ENCODE results near the gene NINL. TPM values are rescaled to one million over a fixed set of nuclear protein-coding genes. Genes with fewer than 3 reads are reported as not detected.

Gene NINL
- total and polyA plus RNA-seq, 4 donors: 1.9 to 3.6 (median 2.8) TPM

DNA sequence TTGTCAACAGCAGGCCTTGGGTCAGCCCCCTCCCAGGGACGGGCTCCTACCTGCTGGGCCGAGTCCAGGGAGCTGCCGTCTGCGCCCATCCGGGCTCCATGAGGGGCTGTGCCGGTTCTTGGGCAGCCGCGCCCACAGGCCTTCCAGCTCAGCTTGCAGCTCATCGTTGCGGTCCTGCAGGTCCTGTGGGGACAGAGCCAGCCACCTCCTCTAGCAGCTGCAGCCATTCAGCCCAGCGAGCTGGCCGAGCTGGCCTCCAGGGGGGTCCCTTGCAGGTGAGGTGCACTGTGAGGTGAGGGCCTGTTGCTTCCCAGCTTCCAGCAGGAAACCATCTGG lies 103.4 kb downstream of the NINL start:
- H3K27ac ChIP-seq (ENCODE audit: low read depth in 1 of 2, low read length in 2 of 2): no peak overlapping the region
- H3K36me3 ChIP-seq (ENCODE audit: control insufficient read depth in 4 of 4, insufficient read depth in 3 of 4, low read depth in 1 of 4, low read length in 3 of 4): peaks cover 0 to 32% (median 13%) of the 10 kb centered on the region in 4 donors
- no peak for DNase-seq (ENCODE audit: low spot score)
- H3K27me3 ChIP-seq (ENCODE audit: control insufficient read depth in 4 of 4, insufficient read depth in 4 of 4, low read length in 3 of 4): no peaks in the 10 kb centered on the region
- no peaks in the 10 kb centered on the region for H3K4me1 ChIP-seq (ENCODE audit: control insufficient read depth in 4 of 4, insufficient read depth in 4 of 4, low read length in 3 of 4)
- TF ChIP-seq FOXA2 (IDR thresholded peaks at IDR 0.05) (no peak), HNF4A (conservative IDR thresholded peaks at IDR 0.05) (no peak), EGR1 (IDR thresholded peaks at IDR 0.05; ENCODE audit: low read depth in 2 of 2) (no peak), YY1 (IDR thresholded peaks at IDR 0.05) (no peak), RXRA (IDR thresholded peaks at IDR 0.05) (no peak), FOXA1 (IDR thresholded peaks at IDR 0.05) (no peak), NR2F2 (IDR thresholded peaks at IDR 0.05) (no peak)
- TF ChIP-seq, protein P1, sequence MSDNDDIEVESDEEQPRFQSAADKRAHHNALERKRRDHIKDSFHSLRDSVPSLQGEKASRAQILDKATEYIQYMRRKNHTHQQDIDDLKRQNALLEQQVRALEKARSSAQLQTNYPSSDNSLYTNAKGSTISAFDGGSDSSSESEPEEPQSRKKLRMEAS (IDR thresholded peaks at IDR 0.05): no peak
- no peak overlapping the region for H3K4me3 ChIP-seq (ENCODE audit: low read depth in 1 of 3, low read length in 3 of 3)
- H3K9ac ChIP-seq (ENCODE audit: low read depth in 1 of 2, low read length in 2 of 2): no peak overlapping the region
- no peaks in the 10 kb centered on the region for H3K9me3 ChIP-seq (ENCODE audit: control insufficient read depth in 4 of 4, low read length in 3 of 4)
- 94% methylated on average over 12 of the region's 12 CpGs for WGBS

- H3K36me3 ChIP-seq (ENCODE audit: control insufficient read depth in 4 of 4, insufficient read depth in 3 of 4, low read depth in 1 of 4, low read length in 3 of 4): peaks cover 0 to 37% (median 13%) of the 10 kb centered on the region in 4 donors
- H3K4me1 ChIP-seq (ENCODE audit: control insufficient read depth in 4 of 4, insufficient read depth in 4 of 4, low read length in 3 of 4): no peaks in the 10 kb centered on the region
- no peak for DNase-seq (ENCODE audit: low spot score)
- H3K9ac ChIP-seq (ENCODE audit: low read depth in 1 of 2, low read length in 2 of 2): no peak overlapping the region
- no peaks in the 10 kb centered on the region for H3K9me3 ChIP-seq (ENCODE audit: control insufficient read depth in 4 of 4, low read length in 3 of 4)
- no peak overlapping the region for H3K27ac ChIP-seq (ENCODE audit: low read depth in 1 of 2, low read length in 2 of 2)
- H3K4me3 ChIP-seq (ENCODE audit: low read depth in 1 of 3, low read length in 3 of 3): no peak overlapping the region
- TF ChIP-seq HNF4G (IDR thresholded peaks at IDR 0.05) (no peak), FOXA2 (IDR thresholded peaks at IDR 0.05) (no peak), RXRA (IDR thresholded peaks at IDR 0.05) (no peak), REST (IDR thresholded peaks at IDR 0.05) (no peak), NR2F2 (IDR thresholded peaks at IDR 0.05) (no peak), YY1 (IDR thresholded peaks at IDR 0.05) (no peak), TAF1 (conservative IDR thresholded peaks at IDR 0.05) (no peak), JUND (IDR thresholded peaks at IDR 0.05) (no peak), FOXA1 (IDR thresholded peaks at IDR 0.05) (no peak), EGR1 (IDR thresholded peaks at IDR 0.05; ENCODE audit: low read depth in 2 of 2) (no peak), RAD21 (IDR thresholded peaks at IDR 0.05) (no peak), SP1 (IDR thresholded peaks at IDR 0.05) (no peak)
- TF ChIP-seq, protein P2, sequence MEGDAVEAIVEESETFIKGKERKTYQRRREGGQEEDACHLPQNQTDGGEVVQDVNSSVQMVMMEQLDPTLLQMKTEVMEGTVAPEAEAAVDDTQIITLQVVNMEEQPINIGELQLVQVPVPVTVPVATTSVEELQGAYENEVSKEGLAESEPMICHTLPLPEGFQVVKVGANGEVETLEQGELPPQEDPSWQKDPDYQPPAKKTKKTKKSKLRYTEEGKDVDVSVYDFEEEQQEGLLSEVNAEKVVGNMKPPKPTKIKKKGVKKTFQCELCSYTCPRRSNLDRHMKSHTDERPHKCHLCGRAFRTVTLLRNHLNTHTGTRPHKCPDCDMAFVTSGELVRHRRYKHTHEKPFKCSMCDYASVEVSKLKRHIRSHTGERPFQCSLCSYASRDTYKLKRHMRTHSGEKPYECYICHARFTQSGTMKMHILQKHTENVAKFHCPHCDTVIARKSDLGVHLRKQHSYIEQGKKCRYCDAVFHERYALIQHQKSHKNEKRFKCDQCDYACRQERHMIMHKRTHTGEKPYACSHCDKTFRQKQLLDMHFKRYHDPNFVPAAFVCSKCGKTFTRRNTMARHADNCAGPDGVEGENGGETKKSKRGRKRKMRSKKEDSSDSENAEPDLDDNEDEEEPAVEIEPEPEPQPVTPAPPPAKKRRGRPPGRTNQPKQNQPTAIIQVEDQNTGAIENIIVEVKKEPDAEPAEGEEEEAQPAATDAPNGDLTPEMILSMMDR (IDR thresholded peaks at IDR 0.05; ENCODE audit: low read depth, low read length, missing input control): no peak
- TF ChIP-seq, protein P1 (IDR thresholded peaks at IDR 0.05): no peak
- TF ChIP-seq, protein P3, sequence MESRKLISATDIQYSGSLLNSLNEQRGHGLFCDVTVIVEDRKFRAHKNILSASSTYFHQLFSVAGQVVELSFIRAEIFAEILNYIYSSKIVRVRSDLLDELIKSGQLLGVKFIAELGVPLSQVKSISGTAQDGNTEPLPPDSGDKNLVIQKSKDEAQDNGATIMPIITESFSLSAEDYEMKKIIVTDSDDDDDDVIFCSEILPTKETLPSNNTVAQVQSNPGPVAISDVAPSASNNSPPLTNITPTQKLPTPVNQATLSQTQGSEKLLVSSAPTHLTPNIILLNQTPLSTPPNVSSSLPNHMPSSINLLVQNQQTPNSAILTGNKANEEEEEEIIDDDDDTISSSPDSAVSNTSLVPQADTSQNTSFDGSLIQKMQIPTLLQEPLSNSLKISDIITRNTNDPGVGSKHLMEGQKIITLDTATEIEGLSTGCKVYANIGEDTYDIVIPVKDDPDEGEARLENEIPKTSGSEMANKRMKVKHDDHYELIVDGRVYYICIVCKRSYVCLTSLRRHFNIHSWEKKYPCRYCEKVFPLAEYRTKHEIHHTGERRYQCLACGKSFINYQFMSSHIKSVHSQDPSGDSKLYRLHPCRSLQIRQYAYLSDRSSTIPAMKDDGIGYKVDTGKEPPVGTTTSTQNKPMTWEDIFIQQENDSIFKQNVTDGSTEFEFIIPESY (IDR thresholded peaks at IDR 0.05): no peak
- WGBS: 96% methylated on average over 11 of the region's 11 CpGs
- no peaks in the 10 kb centered on the region for H3K27me3 ChIP-seq (ENCODE audit: control insufficient read depth in 4 of 4, insufficient read depth in 4 of 4, low read length in 3 of 4)
Measured at GRCh38 chr20:25481235-25481917, 104.0 kb downstream of the NINL start.

All from liver (tissue), 9 donors.